Smooth muscle cell of the brain vasculature (primary cell): ENCODE results near the gene TMC1.

ENCODE experiments used
- DNase-seq: peaks from one replicate; pipeline ENCODE4 v3.0.0-alpha.2; 2012; ENCODE audit warnings: low read depth, low spot score

Gene TMC1

DNA sequence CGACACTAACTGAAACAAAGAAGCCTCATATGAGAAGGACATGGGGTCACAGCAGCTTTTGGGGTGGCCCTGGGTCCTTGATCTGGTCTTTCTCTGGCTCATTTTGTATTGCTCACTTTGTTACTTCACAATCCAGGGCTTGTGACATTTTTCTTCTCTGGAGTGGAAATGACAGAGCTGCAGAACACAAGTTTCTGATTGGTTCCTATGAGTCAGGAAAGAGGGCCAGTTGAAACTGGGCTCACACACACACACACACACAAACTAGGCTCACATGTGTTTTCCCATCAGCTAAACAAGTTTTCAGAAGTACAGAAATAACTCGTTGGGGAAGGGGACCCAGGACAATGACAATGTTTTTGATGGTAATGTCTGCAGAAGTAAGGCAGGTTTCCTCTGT, 54.3 kb downstream of the TMC1 start:
- DNase-seq = no peak

- no peak for DNase-seq
Observed at GRCh38 chr9:72576087-72576486, 54.7 kb downstream of the TMC1 start.

DNA sequence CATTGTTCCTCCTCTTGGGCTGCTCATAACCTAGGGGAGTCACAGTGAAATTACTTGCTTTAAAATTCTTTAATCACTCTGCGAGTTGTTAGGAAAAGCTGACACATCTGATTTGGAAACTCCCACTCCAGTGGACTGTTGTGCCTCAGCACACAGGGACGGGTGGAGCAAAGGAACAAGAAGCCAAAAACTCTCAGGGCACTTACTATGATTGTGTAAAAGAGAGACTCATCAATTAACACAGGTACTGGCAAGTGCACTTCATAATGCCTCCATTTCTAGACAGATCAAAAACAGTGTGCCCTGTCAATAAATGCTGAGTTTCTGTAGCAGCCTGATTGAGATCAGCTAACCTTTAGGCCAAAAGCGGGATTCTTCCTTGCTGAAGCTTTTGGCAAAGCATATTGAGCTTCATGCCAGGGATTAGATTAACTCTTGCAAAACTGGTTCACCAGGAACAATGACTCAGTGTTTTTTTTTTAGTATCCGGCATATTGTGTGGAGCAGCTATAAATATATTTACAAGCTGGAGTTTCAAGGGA, 55.9 kb downstream of the TMC1 start:
- DNase-seq = no peak

GRCh38 chr9:72579190-72579589, 57.8 kb downstream of the TMC1 start:
- DNase-seq = no peak

GRCh38 chr9:72579880-72580550, 58.6 kb downstream of the TMC1 start:
- DNase-seq = no peak

- DNase-seq = no peak
Observed at GRCh38 chr9:72581694-72582093, 60.3 kb downstream of the TMC1 start.

- DNase-seq = no peak
Observed at GRCh38 chr9:72583370-72583769, 62.0 kb downstream of the TMC1 start.

DNA sequence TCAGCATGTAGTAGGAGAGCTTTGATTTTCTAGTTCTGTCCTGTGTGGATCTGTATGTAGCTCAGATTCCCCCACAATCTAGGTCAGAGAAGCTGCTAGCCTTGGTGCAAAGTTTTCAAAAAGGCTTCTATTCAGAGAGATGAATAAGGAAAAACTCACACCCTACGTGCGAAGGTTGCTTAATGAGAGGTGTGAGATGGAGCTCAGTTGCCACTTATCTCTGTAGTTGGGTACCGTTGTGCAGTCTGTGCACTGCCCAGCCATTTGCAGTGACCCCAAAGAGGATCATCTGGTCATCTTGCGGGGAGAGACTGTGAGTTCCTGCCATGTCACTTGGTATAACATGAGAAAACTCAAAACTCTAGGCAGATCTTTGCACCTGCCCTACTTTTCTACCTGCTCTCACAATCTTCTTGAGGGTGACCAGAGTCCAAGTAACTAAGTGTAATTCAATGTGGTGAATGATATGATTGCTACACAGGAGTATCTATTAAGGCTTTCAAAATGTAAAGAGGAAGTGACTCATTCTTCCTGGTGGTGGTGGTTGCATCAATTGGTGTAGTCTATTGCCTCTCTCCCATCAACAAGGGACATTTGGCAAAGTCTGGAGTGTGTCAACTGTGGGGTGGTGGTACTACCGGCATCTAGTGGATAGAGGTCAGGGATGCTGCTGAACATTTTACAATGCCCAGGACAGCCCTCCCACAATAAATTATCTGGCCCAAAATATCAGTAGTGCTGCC, 65.2 kb downstream of the TMC1 start:
- DNase-seq = no peak

DNA sequence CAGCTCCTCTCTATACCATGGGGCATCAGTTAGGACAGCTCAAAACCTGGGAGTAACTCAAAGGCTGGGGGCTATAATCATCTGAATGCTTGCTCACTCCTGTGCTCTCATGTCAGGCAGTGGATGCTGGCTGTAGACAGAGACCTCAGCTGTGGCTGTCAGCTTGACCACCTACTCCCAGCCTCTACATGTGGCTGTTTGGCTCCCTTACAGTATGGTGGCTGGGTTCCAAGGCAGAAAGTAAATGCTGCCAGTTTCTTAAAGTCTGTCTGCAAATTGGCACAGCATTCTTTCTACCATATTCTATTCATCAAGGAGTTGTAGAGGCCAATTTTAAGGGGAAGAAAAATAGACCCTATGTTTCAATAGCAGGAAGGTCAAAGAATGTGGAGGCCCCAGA, 66.9 kb downstream of the TMC1 start:
- no peak for DNase-seq

- no peak for DNase-seq
Observed at GRCh38 chr9:72589667-72590521, 68.5 kb downstream of the TMC1 start.

GRCh38 chr9:72590824-72591223, 69.4 kb downstream of the TMC1 start:
- no peak for DNase-seq

- no peak for DNase-seq
Observed at GRCh38 chr9:72592502-72593403, 71.3 kb downstream of the TMC1 start.

GRCh38 chr9:72596451-72597180, 75.2 kb downstream of the TMC1 start:
- no peak for DNase-seq

DNA sequence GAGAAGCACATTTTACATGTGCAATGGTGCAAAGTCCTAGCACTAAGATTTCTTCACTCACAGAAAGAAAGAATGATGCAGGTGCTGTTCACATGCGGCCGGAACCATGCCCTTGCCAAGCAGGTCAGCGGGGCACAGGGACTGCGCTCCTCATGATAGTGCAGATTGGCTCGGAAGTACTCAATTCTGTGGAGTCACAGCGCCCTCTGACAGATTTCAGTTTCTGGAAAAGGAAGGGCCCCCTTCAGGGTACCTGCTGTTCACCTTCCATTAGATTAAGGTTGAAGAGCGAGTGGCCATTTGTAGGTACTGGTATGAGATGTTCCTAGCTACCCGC, 75.7 kb downstream of the TMC1 start:
- no peak for DNase-seq

- DNase-seq = no peak
Observed at GRCh38 chr9:72597601-72598000, 76.2 kb downstream of the TMC1 start.

DNA sequence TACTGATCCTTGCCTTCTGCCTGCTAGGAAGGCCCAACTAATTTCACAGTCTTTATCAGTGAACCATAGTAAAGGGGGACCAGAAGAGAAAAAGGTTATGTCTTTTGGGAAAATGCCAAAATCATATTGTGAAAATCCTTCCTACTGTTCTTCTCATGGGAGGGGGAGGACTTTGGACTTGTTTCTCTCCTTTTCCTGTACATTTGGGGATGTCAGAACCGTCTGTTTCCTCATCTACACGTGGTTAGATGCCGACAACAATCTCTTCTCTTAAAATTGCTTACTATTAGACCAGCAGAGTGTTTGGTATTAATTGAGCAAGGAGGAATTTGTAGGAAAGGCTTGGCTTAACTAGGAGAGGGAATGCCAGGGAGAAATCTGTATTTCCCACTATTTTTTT, 77.2 kb downstream of the TMC1 start:
- DNase-seq = no peak

GRCh38 chr9:72599874-72600534, 78.6 kb downstream of the TMC1 start:
- no peak for DNase-seq

DNA sequence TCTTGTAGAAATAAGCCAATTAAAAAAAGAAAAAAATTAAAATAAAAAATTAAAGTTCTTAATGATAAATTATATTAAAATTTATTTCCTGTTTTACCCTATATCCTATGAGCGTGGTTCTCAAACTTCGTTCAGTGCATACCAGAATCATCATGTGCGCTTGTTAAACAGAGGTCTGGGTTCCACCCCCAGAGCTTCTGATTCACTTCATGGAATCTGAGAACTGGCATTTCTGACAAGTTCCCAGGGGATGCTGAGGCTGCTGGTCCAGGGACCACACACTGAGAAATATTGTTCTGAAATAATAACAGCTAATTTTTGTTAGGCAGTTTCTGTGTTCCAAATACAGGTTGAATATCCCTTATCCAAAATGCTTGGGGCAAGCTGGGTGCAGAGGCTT, 79.3 kb downstream of the TMC1 start:
- DNase-seq = no peak

- DNase-seq = no peak
Observed at GRCh38 chr9:72601615-72602014, 80.2 kb downstream of the TMC1 start.

- DNase-seq = no peak
Observed at GRCh38 chr9:72612449-72612848, 91.0 kb downstream of the TMC1 start.
